ENCODE results near the gene UNC45A.

DNA sequence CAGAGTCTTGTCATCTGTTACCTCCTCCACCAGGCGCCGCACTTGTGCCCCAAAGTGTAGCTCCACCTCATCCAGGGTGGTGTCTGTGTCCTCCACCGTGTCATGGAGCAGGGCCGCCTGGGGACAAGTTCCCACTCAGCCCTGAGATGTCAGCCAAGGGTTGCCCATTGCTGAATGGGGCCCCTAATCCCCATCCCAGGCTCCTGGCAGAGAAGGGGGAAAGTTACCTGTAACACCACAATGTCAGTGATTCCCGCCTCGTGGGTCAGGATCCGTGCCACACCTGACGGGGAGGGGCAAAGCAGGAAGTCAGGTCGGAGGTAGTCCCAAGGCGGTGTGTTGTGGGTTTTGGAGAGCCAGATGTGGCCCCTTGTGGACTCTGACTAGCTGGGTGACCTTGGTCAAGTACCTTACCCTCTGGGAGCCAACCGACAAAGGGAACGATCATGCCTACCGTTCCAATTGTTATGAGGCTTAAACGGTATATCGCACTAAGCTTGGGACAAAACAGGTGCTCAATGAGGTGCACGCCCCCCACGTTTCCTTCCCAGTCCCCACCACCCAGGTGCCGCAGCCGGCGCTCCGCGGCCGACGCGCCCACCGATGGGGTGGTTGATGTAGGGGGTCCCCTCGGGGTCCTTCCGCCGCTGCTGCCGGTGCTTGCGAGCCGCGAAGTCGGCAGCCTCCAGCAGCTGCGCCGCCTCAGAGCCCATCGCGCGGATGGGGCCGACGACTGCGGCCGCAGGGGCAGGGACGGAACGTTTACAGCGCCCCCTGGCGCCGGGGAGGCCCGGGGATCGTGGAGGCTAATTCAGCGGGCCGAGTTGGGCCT is 3.0 kb upstream of the UNC45A start, which contains the start of gene HDDC3:
- peak; percentile 92 for TF ChIP-seq CTCF (IDR thresholded peaks at IDR 0.05; ENCODE audit: low read length)
- no peak for TF ChIP-seq EZH2 (IDR thresholded peaks at IDR 0.05; ENCODE audit: borderline replicate concordance, low read length)

Measured in OCI-LY1 (cell line).